NCI-H524 (cell line): ENCODE results near the gene TMEM272.
A peak's percentile ranks its signal among the peaks of the same experiment; 100 is the strongest.
"Not testable (repeated sequence)": the region's sequence is repeated elsewhere in the genome, so short reads cannot be mapped to it uniquely, and the experiment has no call there.

Experiments
- DNase-seq, 2 experiments: peaks; one replicate each; lab custom pipeline; 2025; lab: John Stamatoyannopoulos, UW

TMEM272 gene

GRCh38 chr13:51825165-51825592, 19.8 kb downstream of the TMEM272 start:
- no peak for DNase-seq

GRCh38 chr13:51824712-51825111, 20.3 kb downstream of the TMEM272 start:
- DNase-seq = not testable (repeated sequence)

- DNase-seq = peak; percentile 61 to 84
These were observed 21.1 kb downstream of the TMEM272 start for GRCh38 chr13:51823863-51824262.

- no peak for DNase-seq
These were observed 21.6 kb downstream of the TMEM272 start for GRCh38 chr13:51823359-51823758.

- DNase-seq = peak; percentile 86 to 90
These were observed 22.7 kb downstream of the TMEM272 start for GRCh38 chr13:51822106-51822815.

GRCh38 chr13:51821606-51822005, 23.4 kb downstream of the TMEM272 start:
- DNase-seq = peak in 1 of 2 experiments; percentile 54

- no peak for DNase-seq
These were observed 24.9 kb downstream of the TMEM272 start for GRCh38 chr13:51820016-51820597.

- DNase-seq = no peak
These were observed 25.4 kb downstream of the TMEM272 start for GRCh38 chr13:51819544-51819943.

GRCh38 chr13:51818781-51819511, 26.0 kb downstream of the TMEM272 start:
- no peak for DNase-seq

GRCh38 chr13:51818276-51818675, 26.7 kb downstream of the TMEM272 start:
- no peak for DNase-seq

- no peak for DNase-seq
These were observed 27.3 kb downstream of the TMEM272 start for GRCh38 chr13:51817717-51818116.

GRCh38 chr13:51816604-51817249, 28.2 kb downstream of the TMEM272 start:
- no peak for DNase-seq

GRCh38 chr13:51815848-51816247, 29.1 kb downstream of the TMEM272 start:
- DNase-seq = no peak

- peak; percentile 60 to 79 for DNase-seq
These were observed 29.9 kb downstream of the TMEM272 start for GRCh38 chr13:51814825-51815650.

GRCh38 chr13:51814071-51814470, 30.9 kb downstream of the TMEM272 start:
- DNase-seq = no peak

- peak; percentile 47 to 72 for DNase-seq
These were observed 33.0 kb downstream of the TMEM272 start for GRCh38 chr13:51811920-51812451.

GRCh38 chr13:51811046-51811445, 33.9 kb downstream of the TMEM272 start:
- DNase-seq = peak; percentile 74 to 77

- no peak for DNase-seq
These were observed 36.2 kb downstream of the TMEM272 start for GRCh38 chr13:51808811-51809210.

- DNase-seq = no peak
These were observed 37.9 kb downstream of the TMEM272 start for GRCh38 chr13:51807041-51807440.

- DNase-seq = peak; percentile 32 to 59
These were observed 38.4 kb downstream of the TMEM272 start for GRCh38 chr13:51806566-51806965.

GRCh38 chr13:51805925-51806324, 39.1 kb downstream of the TMEM272 start:
- no peak for DNase-seq
